ENCODE results near the gene MYOM1.
"Not testable (repeated sequence)": the region's sequence is repeated elsewhere in the genome, so short reads cannot be mapped to it uniquely, and the experiment has no call there.

The MYOM1 gene

DNA sequence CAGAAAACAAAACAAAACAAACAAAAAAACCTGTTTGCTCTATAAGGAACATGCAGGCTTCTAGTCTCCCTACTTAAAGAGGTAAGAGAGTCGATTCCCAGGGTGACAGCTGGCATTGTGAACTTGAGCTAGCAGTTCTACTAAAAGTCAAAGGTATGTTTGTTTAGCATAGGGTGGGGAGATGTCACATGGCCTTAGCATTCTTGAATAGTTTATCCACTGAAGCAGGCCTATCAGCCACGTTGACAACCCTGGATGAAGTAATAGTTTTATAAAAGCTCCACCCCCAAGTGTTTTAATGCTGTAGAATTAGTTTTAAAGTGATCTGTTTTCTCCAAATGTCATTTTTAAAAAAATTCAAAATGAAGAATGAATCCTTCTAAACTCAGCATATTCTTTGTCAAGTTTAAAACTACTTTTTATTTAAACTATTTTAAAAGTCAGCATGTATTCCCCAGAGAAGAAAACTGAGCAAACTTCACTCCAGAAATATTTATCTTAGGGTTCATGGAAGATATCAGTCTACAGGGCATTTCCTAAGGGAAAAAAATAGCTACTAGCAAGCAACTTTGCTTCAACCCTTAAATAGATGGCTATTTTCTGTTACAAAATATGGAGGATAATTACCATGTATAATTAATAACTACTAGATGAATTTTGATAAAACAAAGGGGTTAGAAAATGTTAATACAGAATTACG, 1.7 kb downstream of the MYOM1 start:
- no peak for DNase-seq

DNA sequence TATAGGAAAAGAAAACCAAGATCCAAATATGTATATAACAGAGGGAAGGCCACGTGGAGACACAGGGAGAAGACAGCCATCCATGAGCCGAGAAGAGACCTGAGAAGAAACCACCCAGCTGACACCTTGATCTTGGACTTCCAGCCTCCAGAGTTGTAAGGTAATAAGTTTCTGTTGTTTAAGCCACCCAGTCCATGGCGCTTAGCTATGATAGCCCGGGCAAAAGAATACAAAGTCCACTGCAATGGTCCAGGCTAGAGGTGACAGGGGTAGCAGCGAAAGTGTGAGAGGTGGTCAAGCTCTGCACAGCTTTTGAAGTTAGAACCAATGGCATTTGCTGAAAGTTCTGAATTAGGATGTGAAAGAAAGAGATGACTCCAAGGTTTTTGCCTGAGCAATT, 2.8 kb downstream of the MYOM1 start:
- DNase-seq = no peak

DNA sequence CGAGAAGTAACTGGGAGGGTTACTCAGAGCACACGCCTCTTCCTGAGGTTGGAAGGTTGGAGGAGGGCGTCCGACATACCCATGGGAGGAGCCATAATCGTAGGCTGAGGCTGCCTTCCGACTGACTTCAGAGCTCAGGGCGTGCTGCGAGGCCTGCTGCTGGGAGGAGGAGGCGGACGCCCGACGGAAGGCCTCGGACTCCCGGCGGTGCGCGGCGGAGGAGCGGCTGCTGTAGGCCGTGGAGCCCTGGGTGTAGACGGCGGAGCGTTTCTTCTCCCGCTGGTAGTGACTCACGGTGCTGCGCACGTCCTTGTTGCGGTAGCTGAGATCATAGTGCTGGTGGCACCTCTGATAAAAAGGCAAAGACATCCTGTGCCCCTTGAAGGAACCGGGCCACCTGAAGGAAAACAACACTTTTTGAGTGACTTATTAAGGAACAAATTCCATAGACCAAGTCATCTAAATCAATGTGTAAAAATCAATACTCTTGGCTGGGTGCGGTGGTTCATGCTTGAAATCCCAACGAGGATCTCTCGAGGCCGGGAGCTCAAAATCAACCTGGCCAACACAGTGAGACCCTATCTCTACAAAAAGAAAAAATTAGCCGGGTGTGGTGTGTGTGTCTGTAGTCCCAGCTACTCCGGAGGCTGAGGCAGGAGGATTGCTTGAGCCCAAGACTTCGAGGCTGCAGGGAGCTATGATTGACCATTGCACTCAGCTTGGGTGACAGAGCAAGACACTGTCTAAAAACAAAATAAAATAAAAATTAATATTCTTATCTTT, 4.7 kb downstream of the MYOM1 start:
- no peak for DNase-seq

- no peak for DNase-seq
These were observed 6.3 kb downstream of the MYOM1 start for GRCh38 chr18:3213300-3214059.

DNA sequence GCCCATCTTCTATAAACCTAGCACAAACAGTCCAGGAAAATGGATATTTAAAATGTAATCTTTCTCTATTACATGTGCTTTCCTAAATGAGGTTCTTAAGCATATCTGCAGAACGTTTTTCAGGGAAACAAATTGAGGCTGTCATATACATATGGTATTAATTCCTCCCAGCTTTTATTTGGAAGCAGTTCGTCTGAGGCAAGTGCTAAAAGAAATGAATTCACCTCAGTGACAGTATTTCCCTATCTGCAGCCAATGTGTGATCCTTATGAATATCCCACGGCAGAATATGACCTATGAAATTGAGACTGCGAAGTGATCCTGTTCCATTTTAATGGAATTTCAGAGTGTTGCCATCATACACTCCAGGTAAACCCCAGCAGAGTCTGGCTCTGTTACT, 7.1 kb downstream of the MYOM1 start:
- DNase-seq = no peak

DNA sequence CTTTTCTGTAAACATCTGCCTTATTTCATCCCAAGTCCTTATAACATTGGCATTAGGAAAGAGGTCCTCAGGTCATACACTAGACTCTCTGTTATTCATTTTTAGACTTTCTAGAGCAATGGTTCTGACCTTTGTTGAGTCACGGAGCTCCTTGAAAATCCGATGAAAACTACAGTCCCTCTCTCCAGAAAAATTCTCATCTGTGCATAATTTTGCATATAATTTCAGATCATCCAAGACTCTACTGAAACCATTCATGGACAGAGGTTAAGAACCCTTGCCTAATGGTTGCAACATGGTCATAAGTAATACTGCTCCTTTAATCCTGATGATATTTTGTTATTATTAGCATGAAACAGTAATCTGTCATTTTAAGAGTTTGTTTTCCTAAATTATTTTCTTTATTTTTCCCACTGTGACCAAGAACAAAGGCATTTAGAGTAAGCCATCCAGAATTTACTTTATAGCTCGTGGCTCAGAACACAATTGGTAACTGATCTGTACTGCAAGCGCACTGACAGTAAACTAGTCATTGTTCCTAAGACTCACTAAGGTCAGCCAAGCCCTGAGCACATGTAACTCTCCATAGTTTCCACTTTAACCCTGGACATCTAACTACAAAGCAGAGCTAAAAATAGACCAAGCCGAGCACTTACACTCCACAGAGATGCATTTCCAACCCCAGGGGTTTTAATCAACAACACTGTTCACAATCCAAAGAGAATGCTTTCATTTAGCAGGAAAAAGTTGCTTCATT, 8.4 kb downstream of the MYOM1 start:
- no peak for DNase-seq

GRCh38 chr18:3209859-3210569, 9.8 kb downstream of the MYOM1 start:
- DNase-seq = no peak

- no peak for DNase-seq
These were observed 12.2 kb downstream of the MYOM1 start for GRCh38 chr18:3207565-3207964.

DNA sequence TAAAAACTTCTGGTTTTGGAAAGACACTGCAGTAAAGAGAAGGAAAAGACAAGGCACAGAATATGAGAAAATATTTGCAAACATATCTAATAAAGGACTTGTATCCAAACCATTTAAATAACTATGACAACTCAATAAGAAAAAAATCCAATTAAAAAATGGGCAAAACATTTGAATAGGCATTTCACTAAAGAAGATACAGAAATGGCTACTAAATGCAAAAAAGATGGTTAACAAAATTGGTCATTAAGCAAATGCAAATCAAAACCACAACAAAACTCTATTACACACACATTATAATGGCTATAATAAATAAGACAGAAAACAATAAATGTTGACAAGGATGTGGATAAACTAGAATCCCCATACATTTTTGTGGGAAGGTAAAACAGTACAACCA, 14.5 kb downstream of the MYOM1 start:
- no peak for DNase-seq

DNA sequence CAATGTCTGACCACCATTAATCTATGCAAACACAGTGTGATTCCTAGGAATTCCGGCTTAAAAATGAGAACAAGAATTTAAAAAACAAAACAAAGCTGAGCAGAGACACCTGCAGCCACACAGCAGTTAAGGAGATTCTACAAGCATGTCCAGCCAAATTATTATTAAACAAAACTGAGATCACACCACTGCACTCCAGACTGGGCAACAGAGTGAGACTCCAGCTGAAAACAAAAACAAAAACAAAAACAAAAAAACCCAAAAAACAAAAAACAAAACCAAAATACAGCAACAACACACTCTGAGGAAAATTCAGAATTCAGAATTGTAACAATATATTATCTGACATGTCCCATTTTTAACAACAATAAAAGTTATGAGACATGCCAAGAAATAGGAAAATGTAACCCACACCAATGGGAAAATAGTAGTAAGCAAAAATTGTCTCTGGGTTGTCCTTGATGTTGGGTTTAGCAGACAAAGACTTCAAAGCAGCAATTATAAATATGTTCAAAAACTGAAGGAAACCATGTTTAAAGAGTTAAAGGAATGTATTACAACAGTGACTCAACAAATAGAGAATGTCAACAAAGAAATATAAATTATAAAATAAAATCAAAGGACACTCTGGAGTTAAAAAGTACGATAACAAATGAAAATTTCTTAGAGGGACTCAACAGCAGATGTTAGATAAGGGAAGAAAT, 19.7 kb downstream of the MYOM1 start:
- no peak for DNase-seq

DNA sequence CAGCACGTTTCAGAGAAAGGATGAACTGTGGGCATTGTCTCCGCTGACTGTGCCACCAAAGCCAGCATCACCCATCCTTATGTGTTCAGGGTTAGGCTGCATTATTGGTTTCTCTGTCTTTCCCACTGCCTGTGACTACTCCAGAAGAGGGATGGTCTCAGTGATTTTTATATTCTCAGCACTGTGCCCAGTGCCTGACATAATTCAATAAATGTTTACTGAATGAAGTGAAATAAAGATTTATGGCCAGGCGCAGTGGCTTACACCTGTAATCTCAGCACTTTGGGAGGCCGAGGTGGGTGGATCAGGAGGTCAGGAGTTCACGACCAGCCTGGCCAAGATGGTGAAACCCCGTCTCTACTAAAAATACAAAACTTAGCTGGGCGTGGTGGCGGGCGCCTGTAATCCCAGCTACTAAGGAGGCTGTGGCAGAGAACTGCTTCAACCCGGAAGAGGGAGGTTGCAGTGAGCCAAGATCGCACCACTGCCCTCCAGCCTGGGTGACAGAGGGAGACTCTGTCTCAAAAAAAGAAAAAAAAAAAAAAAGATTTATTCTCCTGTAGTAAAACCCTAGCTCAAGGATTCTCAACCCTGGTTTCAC, 21.4 kb downstream of the MYOM1 start:
- not testable (repeated sequence) for DNase-seq

GRCh38 chr18:3194947-3195612, 24.7 kb downstream of the MYOM1 start:
- DNase-seq = no peak

- no peak for DNase-seq
These were observed 26.4 kb downstream of the MYOM1 start for GRCh38 chr18:3193331-3193730.

- DNase-seq = no peak
These were observed 27.0 kb downstream of the MYOM1 start for GRCh38 chr18:3192752-3193151.

DNA sequence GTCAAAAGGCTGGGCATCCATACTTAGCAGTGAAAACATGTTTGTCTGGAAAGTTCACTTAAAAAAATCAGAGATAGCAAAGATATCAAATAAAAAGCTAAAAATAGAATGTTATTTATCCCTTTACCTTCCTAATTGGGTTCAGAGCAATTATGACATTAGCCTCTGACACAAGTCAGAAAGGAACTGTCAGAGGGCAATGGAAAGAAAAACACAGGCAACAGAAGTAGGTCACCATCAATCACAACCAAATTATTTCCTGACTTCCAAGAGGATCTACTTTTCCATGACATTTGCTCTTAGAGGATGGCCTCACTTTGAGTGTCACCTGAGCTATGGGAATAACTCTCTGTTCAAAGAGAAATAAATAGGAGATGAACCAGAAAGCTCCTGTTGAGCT, 27.5 kb downstream of the MYOM1 start:
- no peak for DNase-seq

DNA sequence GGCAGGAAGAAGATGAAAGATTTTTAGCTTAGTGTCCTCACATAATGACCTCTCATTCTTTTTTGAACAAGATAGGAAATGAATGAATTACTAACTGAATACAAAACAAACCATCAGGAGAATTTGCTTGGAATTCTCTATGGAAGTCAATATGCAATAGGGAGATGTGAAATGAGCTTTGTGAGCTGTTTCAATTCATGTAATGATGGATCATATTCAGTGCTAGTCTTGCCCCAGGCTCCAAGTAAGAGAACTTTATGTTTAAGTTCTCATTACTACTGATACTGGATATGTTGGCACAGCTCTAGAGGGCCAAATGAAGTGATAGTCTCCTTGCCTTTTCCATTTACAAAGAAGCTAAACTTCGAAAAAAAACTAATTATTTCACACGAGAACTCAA, 29.2 kb downstream of the MYOM1 start:
- no peak for DNase-seq

DNA sequence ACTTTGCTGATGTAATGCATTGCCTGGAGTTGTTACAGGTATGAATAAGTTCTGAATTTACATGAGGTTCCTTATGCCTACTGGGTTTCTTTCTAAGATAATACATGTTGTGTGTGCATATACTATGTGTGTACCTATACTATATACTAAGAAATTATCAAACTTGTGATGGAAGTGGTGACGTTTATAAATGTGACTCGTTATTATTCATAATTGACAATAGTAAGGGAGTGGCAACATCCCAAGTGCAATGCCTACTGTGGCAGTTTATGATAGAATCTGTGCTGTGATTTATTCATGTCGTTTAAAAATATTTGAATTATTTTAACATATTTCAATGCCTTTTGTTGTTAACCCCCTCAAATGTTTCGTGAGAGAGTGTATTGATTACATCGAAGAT, 29.9 kb downstream of the MYOM1 start:
- no peak for DNase-seq

DNA sequence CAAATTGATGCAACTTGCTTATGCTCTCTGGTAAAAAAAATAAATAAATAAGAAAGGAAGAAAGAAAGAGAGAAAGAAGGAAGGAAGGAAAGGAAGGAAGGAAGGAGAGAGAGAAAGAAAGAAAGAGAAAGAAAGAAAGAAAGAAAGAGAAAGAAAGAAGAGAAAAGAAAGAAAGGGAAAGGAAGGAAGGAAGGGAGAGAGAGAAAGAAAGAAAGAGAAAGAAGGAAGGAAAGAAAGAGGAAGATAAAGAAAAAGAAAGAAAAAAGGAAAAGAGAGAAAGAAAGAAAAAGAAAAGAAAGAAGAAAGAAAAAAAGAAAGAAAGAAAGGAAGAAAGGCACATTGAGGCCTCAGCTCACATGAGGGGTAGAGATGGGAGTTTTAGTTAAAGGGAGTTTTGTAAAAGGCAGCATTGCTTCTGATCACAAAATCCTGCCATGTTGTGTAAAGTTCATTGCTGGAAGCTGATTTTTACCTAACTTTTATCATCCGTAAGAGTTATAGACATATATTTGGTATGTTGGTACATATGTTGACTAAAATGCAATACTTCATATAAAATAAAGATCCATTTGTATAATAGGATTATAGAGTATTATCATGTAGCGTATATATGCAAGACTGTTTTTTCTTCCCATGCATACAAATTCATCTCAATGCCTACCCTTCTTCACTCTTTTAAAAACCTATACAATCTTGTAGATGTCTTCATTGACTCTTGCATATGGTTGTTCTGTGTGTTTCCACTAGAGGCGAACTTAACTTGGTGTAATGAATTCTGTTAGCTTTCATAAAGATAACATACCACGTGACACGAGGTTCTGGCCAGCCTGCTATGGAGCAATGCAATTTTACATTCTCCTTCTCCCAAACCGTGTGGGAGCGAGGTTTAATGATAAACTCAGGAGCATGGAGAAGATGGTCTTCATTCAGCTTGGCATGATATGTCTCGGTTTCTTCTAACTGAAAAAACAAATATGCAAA, 32.8 kb downstream of the MYOM1 start:
- no peak for DNase-seq

- no peak for DNase-seq
These were observed 35.3 kb downstream of the MYOM1 start for GRCh38 chr18:3184275-3184963.

Measured in right forelimb (tissue), 1 donor.